H1 (cell line): ENCODE data around the gene NT5DC3. TPM values are rescaled to one million over a fixed set of nuclear protein-coding genes. Genes with fewer than 3 reads are reported as not detected.

Source experiments
- CTCF ChIA-PET: fragments of 300-600 bp; sonication (Branson Sonifier 250); formaldehyde crosslinking; loops from one replicate; lab custom pipeline; 2021; ENCODE audit not compliant: partially characterized antibody; lab: Charles Lee
- POLR2A ChIA-PET: fragments of 300-600 bp; sonication (Branson Sonifier 250); formaldehyde crosslinking; loops from one replicate; lab custom pipeline; 2021; ENCODE audit warnings: inconsistent platforms; ENCODE audit not compliant: partially characterized antibody; lab: Charles Lee
- DNase-seq, 2 experiments: peaks; one replicate each; pipeline versions ENCODE4 v3.0.0 to v3.0.0-alpha.2; 2010 to 2022; ENCODE audit warnings: low spot score in 2 of 2, low read depth in 1 of 2, mixed read lengths in 1 of 2
- FAIRE-seq: peaks from 2 replicates; lab custom pipeline; 2011; peaks lifted over from hg19 to GRCh38; lab: Jason Lieb, UNC
- H2AFZ ChIP-seq: 2 replicates; pipeline ENCODE4 v1.8.1; 2012; ENCODE audit warnings: low read length, inconsistent platforms
- H2AK5ac ChIP-seq: 2 replicates; pipeline ENCODE4 v1.6.1; 2013; ENCODE audit warnings: low read depth, low read length
- H2BK120ac ChIP-seq: replicated peaks from 2 replicates; pipeline ENCODE3; 2013; ENCODE audit warnings: low read depth, low read length, inconsistent platforms
- H2BK12ac ChIP-seq: 2 replicates; pipeline ENCODE4 v1.6.1; 2013; ENCODE audit warnings: low read depth, low read length
- H2BK15ac ChIP-seq: 2 replicates; pipeline ENCODE4 v1.6.1; 2013; ENCODE audit warnings: low read length
- H2BK20ac ChIP-seq: 2 replicates; pipeline ENCODE4 v1.6.1; 2013; ENCODE audit warnings: low read length
- H2BK5ac ChIP-seq: 2 replicates; pipeline ENCODE4 v1.6.1; 2013; ENCODE audit warnings: low read depth, low read length
- H3K14ac ChIP-seq: 2 replicates; pipeline ENCODE4 v1.6.1; 2013; ENCODE audit warnings: inconsistent platforms; ENCODE audit not compliant: insufficient read length
- H3K18ac ChIP-seq: 2 replicates; pipeline ENCODE4 v1.6.1; 2013; ENCODE audit warnings: low read length; ENCODE audit errors: extremely low read depth
- H3K23ac ChIP-seq: 2 replicates; pipeline ENCODE4 v1.6.1; 2013; ENCODE audit warnings: inconsistent platforms; ENCODE audit not compliant: insufficient read length
- H3K23me2 ChIP-seq: 2 replicates; pipeline ENCODE4 v1.6.1; 2013; ENCODE audit warnings: low read depth, low read length
- H3K27ac ChIP-seq: 2 replicates; pipeline ENCODE4 v1.6.1; 2011; ENCODE audit warnings: low read depth, low read length, inconsistent platforms
- H3K27me3 ChIP-seq, 4 experiments: replicated peaks in 1 of 4; 1 replicate in 1 of 4; 2 replicates in 3 of 4; pipeline versions ENCODE4 v1.6.1 to v1.8.1; 2011 to 2013; ENCODE audit warnings: low read length in 3 of 4, mild to moderate bottlenecking in 3 of 4, inconsistent platforms in 2 of 4, mixed read lengths in 2 of 4, moderate library complexity in 1 of 4; ENCODE audit not compliant: control insufficient read depth in 3 of 4, insufficient read depth in 3 of 4; ENCODE audit errors: extremely low read depth in 1 of 4
- H3K36me3 ChIP-seq, 4 experiments: 2 replicates each; pipeline versions ENCODE4 v1.6.1 to v1.8.1; 2011 to 2013; ENCODE audit warnings: mild to moderate bottlenecking in 4 of 4, low read length in 3 of 4, moderate library complexity in 2 of 4, control low read depth in 1 of 4, inconsistent platforms in 1 of 4; ENCODE audit not compliant: insufficient read depth in 4 of 4, control insufficient read depth in 2 of 4
- H3K4ac ChIP-seq: replicated peaks from 2 replicates; pipeline ENCODE3; 2013; ENCODE audit warnings: low read length, low read depth, mixed read lengths, inconsistent platforms; ENCODE audit not compliant: insufficient read length
- H3K4me1 ChIP-seq, 4 experiments: replicated peaks in 1 of 4; 1 replicate in 1 of 4; 2 replicates in 3 of 4; pipeline versions ENCODE4 v1.6.1 to v1.8.1; 2011 to 2013; ENCODE audit warnings: low read length in 3 of 4, inconsistent platforms in 2 of 4, mixed read lengths in 1 of 4; ENCODE audit not compliant: insufficient read depth in 4 of 4, control insufficient read depth in 3 of 4
- H3K4me2 ChIP-seq, 2 experiments: 2 replicates each; pipeline versions ENCODE4 v1.6.1 to v1.8.1; 2011 to 2013; ENCODE audit warnings: low read depth in 2 of 2, low read length in 2 of 2, control low read depth in 1 of 2, inconsistent platforms in 1 of 2, mild to moderate bottlenecking in 1 of 2; ENCODE audit not compliant: insufficient read depth in 1 of 2
- H3K4me3 ChIP-seq, 4 experiments: fragments of 200-600, 300-600 bp in 1 of 4; sonication (generic), shearing (Covaris generic), sonication (Bioruptor Twin) in 1 of 4; 2 replicates each; pipeline versions ENCODE4 v1.5.1 to v1.8.1; 2011 to 2016; ENCODE audit warnings: low read length in 4 of 4, low read depth in 3 of 4, control low read depth in 2 of 4, inconsistent platforms in 2 of 4, mild to moderate bottlenecking in 2 of 4, mixed read lengths in 1 of 4, moderate library complexity in 1 of 4; ENCODE audit not compliant: insufficient read depth in 2 of 4; ENCODE audit errors: extremely low read depth in 1 of 4
- H3K56ac ChIP-seq: replicated peaks from 2 replicates; pipeline ENCODE3; 2013; ENCODE audit warnings: low read depth, mild to moderate bottlenecking, mixed read lengths, low read length, inconsistent platforms; ENCODE audit not compliant: insufficient read length
- H3K79me1 ChIP-seq: 2 replicates; pipeline ENCODE4 v1.6.1; 2013; ENCODE audit warnings: low read depth, low read length, control low read depth
- H3K79me2 ChIP-seq, 2 experiments: 2 replicates each; pipeline versions ENCODE4 v1.6.1 to v1.8.1; 2012 to 2013; ENCODE audit warnings: low read length in 2 of 2, mild to moderate bottlenecking in 2 of 2, inconsistent platforms in 1 of 2; ENCODE audit not compliant: insufficient read depth in 2 of 2, control insufficient read depth in 1 of 2
- H3K9ac ChIP-seq, 4 experiments: replicated peaks in 1 of 4; 1 replicate in 1 of 4; 2 replicates in 3 of 4; pipeline versions ENCODE4 v1.6.1 to v1.8.1; 2011 to 2013; ENCODE audit warnings: low read depth in 3 of 4, low read length in 3 of 4, control low read depth in 2 of 4, mild to moderate bottlenecking in 2 of 4, moderate library complexity in 2 of 4, inconsistent platforms in 1 of 4; ENCODE audit errors: extremely low read depth in 1 of 4
- H3K9me3 ChIP-seq, 2 experiments: 2 replicates each; pipeline versions ENCODE4 v1.6.1 to v1.8.1; 2012 to 2013; ENCODE audit warnings: mild to moderate bottlenecking in 2 of 2, moderate library complexity in 2 of 2, control low read depth in 1 of 2, inconsistent platforms in 1 of 2, low read depth in 1 of 2, low read length in 1 of 2, mixed read lengths in 1 of 2; ENCODE audit not compliant: insufficient read depth in 2 of 2
- H4K20me1 ChIP-seq, 2 experiments: replicated peaks in 1 of 2; 2 replicates each; pipeline versions ENCODE3 to v1.8.1; 2011 to 2013; ENCODE audit warnings: inconsistent platforms in 2 of 2, low read length in 2 of 2, mild to moderate bottlenecking in 1 of 2; ENCODE audit not compliant: insufficient read depth in 2 of 2, control insufficient read depth in 1 of 2
- H4K5ac ChIP-seq: 2 replicates; pipeline ENCODE4 v1.6.1; 2013; ENCODE audit warnings: low read length, low read depth, mixed read lengths, inconsistent platforms; ENCODE audit not compliant: insufficient read length
- H4K8ac ChIP-seq: 2 replicates; pipeline ENCODE4 v1.8.0; 2013; ENCODE audit warnings: mild to moderate bottlenecking, moderate library complexity, low read length, inconsistent platforms; ENCODE audit not compliant: insufficient read depth; ENCODE audit errors: extremely low read depth
- H4K91ac ChIP-seq: replicated peaks from 2 replicates; pipeline ENCODE3; 2013; ENCODE audit warnings: low read length, mixed read lengths, inconsistent platforms; ENCODE audit not compliant: insufficient read length
- BACH1 ChIP-seq: IDR thresholded peaks from 2 replicates; pipeline ENCODE4 v1.6.1; 2012; ENCODE audit warnings: low read length, improper control_type of control experiment
- CTBP2 ChIP-seq: IDR thresholded peaks from 2 replicates; pipeline ENCODE4 v1.7.0; 2011; ENCODE audit warnings: borderline replicate concordance, mild to moderate bottlenecking, moderate library complexity, mixed read lengths, low read length; ENCODE audit not compliant: insufficient read depth, insufficient read length
- JUN ChIP-seq: IDR thresholded peaks from 2 replicates; pipeline ENCODE4 v1.6.1; 2011; ENCODE audit warnings: low read depth, mild to moderate bottlenecking, improper control_type of control experiment, low read length
- MAFK ChIP-seq: IDR thresholded peaks from 2 replicates; pipeline ENCODE4 v1.6.1; 2012; ENCODE audit warnings: low read depth, mild to moderate bottlenecking, improper control_type of control experiment, low read length
- POLR2A ChIP-seq, 2 experiments: IDR thresholded peaks; 1 replicate in 1 of 2; 2 replicates in 1 of 2; pipeline ENCODE4 v1.6.1; 2011; ENCODE audit warnings: low read depth in 2 of 2, low read length in 2 of 2, mild to moderate bottlenecking in 2 of 2; ENCODE audit errors: control extremely low read depth in 1 of 2
- RAD21 ChIP-seq, 2 experiments: IDR thresholded peaks in 1 of 2; conservative IDR thresholded peaks in 1 of 2; 2 replicates each; pipeline ENCODE4 v1.6.1; 2011; ENCODE audit warnings: low read depth in 2 of 2, low read length in 2 of 2, improper control_type of control experiment in 1 of 2, inconsistent platforms in 1 of 2, mild to moderate bottlenecking in 1 of 2, moderate library complexity in 1 of 2
- TAF1 ChIP-seq: IDR thresholded peaks from 2 replicates; pipeline ENCODE4 v1.6.1; 2011; ENCODE audit warnings: mild to moderate bottlenecking, low read depth, low read length
- TBP ChIP-seq: IDR thresholded peaks from 2 replicates; pipeline ENCODE4 v1.6.1; 2011; ENCODE audit warnings: low read depth, low read length, improper control_type of control experiment
- TCF12 ChIP-seq: IDR thresholded peaks from 2 replicates; pipeline ENCODE4 v1.6.1; 2011; ENCODE audit warnings: low read depth, mild to moderate bottlenecking, low read length
- TEAD4 ChIP-seq: IDR thresholded peaks from 2 replicates; pipeline ENCODE4 v1.6.1; 2012; ENCODE audit warnings: low read depth, low read length, inconsistent platforms, mixed read lengths
- WGBS, 2 experiments: shearing (Covaris generic) in 1 of 2; methylation state at CpG; one replicate each; pipeline versions ENCODE4 v1.1.6 to v1.1.7; 2013 to 2015; ENCODE audit warnings: low lambda C conversion rate in 2 of 2, mixed read lengths in 2 of 2, inconsistent platforms in 1 of 2, low coverage in 1 of 2, missing lambda C conversion rate in 1 of 2; ENCODE audit not compliant: insufficient replicate concordance in 2 of 2, insufficient coverage in 1 of 2, insufficient read length in 1 of 2; ENCODE audit errors: extremely low coverage in 1 of 2, missing lambda C conversion rate in 1 of 2; 5-methylcytosine and 5-hydroxymethylcytosine counted together
- polyA plus RNA-seq, 7 experiments: library from polyadenylated mRNA; depleted of rRNA in 3 of 7; stranded (reverse) in 5 of 7; unstranded in 2 of 7; fragments of >200 nt in 5 of 7; fragments of 200-250 nt in 2 of 7; gene quantifications; 1 replicate in 5 of 7; 2 replicates in 1 of 7; 4 replicates in 1 of 7; pipeline versions ENCODE4 v1.2.1 to v1.2.3, GENCODE V29; 2011 to 2013; ENCODE audit warnings: missing spikeins in 2 of 7, mixed read lengths in 2 of 7
- total RNA-seq: library from RNA; stranded (reverse); fragmentation: NEBNext Ultra II Directional; extraction: Animal tissue kit (Norgen Biotek cat#: 25700); gene quantifications from 2 replicates; pipeline ENCODE4 v1.2.1, GENCODE V29; 2021

Gene NT5DC3
- total and polyA plus RNA-seq, 2 of the 8 experiments (the other 6 are each of a cell fraction or from before 2014, with no cell fraction given), result 5.4 to 14.8 TPM

DNA sequence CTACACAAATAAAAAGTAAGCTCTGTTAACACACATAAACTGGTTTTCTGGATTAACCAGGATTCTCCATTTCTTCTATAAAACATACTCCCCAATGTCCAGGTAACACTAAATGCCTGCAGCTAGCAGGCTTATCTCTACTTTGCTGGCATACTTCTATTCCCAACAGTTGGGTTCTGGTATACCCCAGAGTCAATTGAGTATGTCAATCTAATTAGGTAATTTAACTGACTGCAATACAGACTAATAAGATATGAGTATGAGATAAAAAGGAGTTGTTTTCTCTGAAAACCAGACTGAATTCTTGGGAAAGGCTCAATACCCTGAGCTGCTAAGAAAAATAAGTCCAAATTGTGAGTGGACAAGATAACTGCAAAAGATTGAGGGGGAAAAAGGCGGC lies 9.4 kb upstream of the NT5DC3 start:
- Histone ChIP-seq H3K18ac (no peak overlapping the region), H3K79me2 (no peaks in the 10 kb centered on the region), H2BK15ac (no peak overlapping the region), H4K5ac (no peak overlapping the region), H3K4me1 (no peaks in the 10 kb centered on the region), H3K27ac (no peak overlapping the region), H2AFZ (no peak overlapping the region), H2BK12ac (no peak overlapping the region), H3K23ac (no peak overlapping the region), H3K36me3 (no peaks in the 10 kb centered on the region), H2AK5ac (no peak overlapping the region), H3K4ac (no peak overlapping the region), H3K9ac (no peak overlapping the region), H3K56ac (no peak overlapping the region), H3K4me2 (no peak overlapping the region), H2BK5ac (no peak overlapping the region), H2BK20ac (no peak overlapping the region), H4K91ac (no peak overlapping the region), H3K14ac (no peak overlapping the region), H3K4me3 (no peak overlapping the region), H3K79me1 (no peaks in the 10 kb centered on the region), H4K8ac (no peak overlapping the region), H2BK120ac (no peak overlapping the region), H3K27me3 (no peaks in the 10 kb centered on the region), H4K20me1 (no peaks in the 10 kb centered on the region), H3K9me3 (no peaks in the 10 kb centered on the region), H3K23me2 (no peaks in the 10 kb centered on the region)
- no peak for DNase-seq
- POLR2A ChIA-PET, result no interaction called here
- 69% methylated on average over 1 of the region's 1 CpG; no CpG with 5 or more reads in 1 of the 2 experiments for WGBS, 2 experiments
- no peak for FAIRE-seq
- CTCF ChIA-PET, result interaction anchor here (1.3 kb wide), 1 partner anchor 17 kb away, joined by 3 read pairs; no protein-coding TSS in a partner anchor
- TF ChIP-seq TCF12 (no peak), CTBP2 (no peak), TEAD4 (no peak), TAF1 (no peak), MAFK (no peak), TBP (no peak), RAD21 (IDR thresholded peaks at IDR 0.05 in 1 of 2, conservative IDR thresholded peaks at IDR 0.05 in 1 of 2; ENCODE audit: low read depth in 2 of 2, low read length in 2 of 2) (no peak), POLR2A (IDR thresholded peaks at IDR 0.05; ENCODE audit: control extremely low read depth in 1 of 2, low read depth in 2 of 2, low read length in 2 of 2) (no peak), BACH1 (no peak), JUN (no peak)
